ENCODE measurements around the gene ATOSB. TPM values are rescaled to one million over a fixed set of nuclear protein-coding genes. Genes with fewer than 3 reads are reported as not detected.
A peak's percentile ranks its signal among the peaks of the same experiment; 100 is the strongest.

The ATOSB gene
- total and polyA plus RNA-seq, 2 of the 8 experiments (the other 6 are each of a cell fraction or from before 2014, with no cell fraction given): 6.9 to 10.4 TPM

DNA sequence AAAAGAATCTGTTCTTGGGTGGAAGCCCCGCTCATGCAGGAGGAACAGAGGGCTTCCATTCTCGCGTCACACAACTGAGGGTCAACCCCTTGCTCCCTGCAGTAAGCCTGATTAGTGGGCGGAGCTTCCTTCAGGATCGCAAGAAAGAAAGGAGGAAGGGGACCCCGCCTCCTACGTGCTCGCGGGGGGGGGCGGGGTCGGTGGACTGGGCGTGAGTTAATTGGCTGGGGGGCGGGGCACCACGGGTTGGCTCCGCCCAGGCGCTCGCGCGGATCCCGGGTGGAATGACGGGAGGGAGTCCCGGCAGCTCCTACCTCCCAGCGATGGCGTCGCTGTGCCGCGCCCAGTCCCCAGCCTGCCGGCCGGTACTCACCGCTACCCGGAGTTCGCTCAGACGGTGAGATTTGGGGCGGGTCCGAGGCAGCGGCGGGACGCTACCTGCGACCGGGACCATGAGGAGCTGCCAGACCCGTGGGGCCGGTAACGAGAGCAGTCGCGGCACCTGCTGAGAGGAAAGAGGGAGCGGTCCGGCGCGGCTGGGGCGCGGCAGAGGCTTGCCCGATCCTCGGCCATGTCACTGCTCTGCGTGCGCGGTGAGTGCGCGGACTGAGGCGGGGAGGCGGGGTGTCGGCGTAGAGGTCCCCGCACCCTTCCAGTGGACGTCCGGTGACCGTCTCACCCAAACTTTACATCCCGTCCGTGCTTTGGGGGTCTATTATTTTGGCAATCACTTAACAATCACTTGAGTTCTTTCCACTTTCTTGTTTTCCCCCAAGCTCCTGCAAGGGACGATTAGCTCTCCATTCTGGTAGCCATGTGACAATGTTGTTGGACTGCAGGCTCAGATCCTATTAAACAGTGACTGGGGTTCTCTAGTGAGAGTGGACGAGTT lies 46.3 kb upstream of the ATOSB start, which contains the start of gene UNC13B:
TSS of gene UNC13B (plus strand) at position 297 of the 892 bp plus-strand sequence. CDS start at position 572, 275 bp downstream.
- H3K4me1 ChIP-seq (replicated peaks in 1 of 4; ENCODE audit: control insufficient read depth in 3 of 4, insufficient read depth in 4 of 4, low read length in 3 of 4): peaks cover 0 to 3% (median 0%) of the 10 kb centered on the region in 4 experiments; a peak in 3 of 7 replicates
- CTCF ChIA-PET (ENCODE audit: partially characterized antibody): interaction anchor here (1.2 to 2.4 kb wide), 3 partner anchors 43 to 97 kb away, joined by 3 to 7 read pairs (median 3); no protein-coding TSS in a partner anchor
- H3K79me2 ChIP-seq (ENCODE audit: control insufficient read depth in 1 of 2, insufficient read depth in 2 of 2, low read length in 2 of 2): peaks cover 0 to 32% of the 10 kb centered on the region in 2 experiments; a peak in 2 of 4 replicates
- H3K23me2 ChIP-seq (ENCODE audit: low read depth, low read length): peaks cover 7% of the 10 kb centered on the region
- no peak within 1 kb of the TSS for H2AK5ac ChIP-seq (ENCODE audit: low read depth, low read length)
- DNase-seq (ENCODE audit: low read depth in 1 of 2, low spot score in 2 of 2) (peak; percentile 84 to 97), FAIRE-seq (peak; percentile 78)
- peak within 1 kb of the TSS; percentile 86 to 99 for H3K4me2 ChIP-seq (ENCODE audit: insufficient read depth in 1 of 2, low read depth in 2 of 2, low read length in 2 of 2)
- WGBS, 2 experiments (ENCODE audit: extremely low coverage in 1 of 2, insufficient coverage in 1 of 2, insufficient read length in 1 of 2, insufficient replicate concordance in 2 of 2, low coverage in 1 of 2, low lambda C conversion rate in 2 of 2, missing lambda C conversion rate in 1 of 2): 2% methylated on average over 39 of the region's 70 CpGs; no CpG with 5 or more reads in 1 of the 2 experiments
- H3K4me3 ChIP-seq (ENCODE audit: extremely low read depth in 1 of 4, insufficient read depth in 2 of 4, low read depth in 3 of 4, low read length in 4 of 4): peak within 1 kb of the TSS; percentile 54 to 88 (median 84)
- no peaks in the 10 kb centered on the region for H3K79me1 ChIP-seq (ENCODE audit: low read depth, low read length)
- POLR2A ChIA-PET (ENCODE audit: partially characterized antibody): interaction anchor here (0.7 to 2.0 kb wide), 9 partner anchors 9 to 1269 kb away, joined by 3 to 8 read pairs (median 4); partner anchors contain the start of genes ATOSB and STOML2
- no peaks in the 10 kb centered on the region for H3K27me3 ChIP-seq (replicated peaks in 1 of 4; ENCODE audit: control insufficient read depth in 3 of 4, extremely low read depth in 1 of 4, insufficient read depth in 3 of 4, low read length in 3 of 4)
- peak within 1 kb of the TSS; percentile 51 for H4K5ac ChIP-seq (ENCODE audit: insufficient read length, low read depth, low read length)
- H3K4ac ChIP-seq (replicated peaks; ENCODE audit: insufficient read length, low read depth, low read length): peak within 1 kb of the TSS; percentile 64
- no peaks in the 10 kb centered on the region for H3K9me3 ChIP-seq (ENCODE audit: insufficient read depth in 2 of 2, low read depth in 1 of 2, low read length in 1 of 2)
- no peak within 1 kb of the TSS for H2BK15ac ChIP-seq (ENCODE audit: low read length)
- H3K18ac ChIP-seq (ENCODE audit: extremely low read depth, low read length): peak within 1 kb of the TSS; percentile 83; the same call in 1 of the 2 replicates
- peak within 1 kb of the TSS; percentile 91 for H2AFZ ChIP-seq (ENCODE audit: low read length)
- H2BK120ac ChIP-seq (replicated peaks; ENCODE audit: low read depth, low read length): no peak within 1 kb of the TSS
- H2BK20ac ChIP-seq (ENCODE audit: low read length): no peak within 1 kb of the TSS
- H3K36me3 ChIP-seq (ENCODE audit: control insufficient read depth in 2 of 4, insufficient read depth in 4 of 4, low read length in 3 of 4): no peaks in the 10 kb centered on the region
- H3K56ac ChIP-seq (replicated peaks; ENCODE audit: insufficient read length, low read depth, low read length): no peak within 1 kb of the TSS
- H4K8ac ChIP-seq (ENCODE audit: extremely low read depth, insufficient read depth, low read length): peak within 1 kb of the TSS; percentile 28
- H3K9ac ChIP-seq (replicated peaks in 1 of 4; ENCODE audit: extremely low read depth in 1 of 4, low read depth in 3 of 4, low read length in 3 of 4): peak within 1 kb of the TSS; percentile 46 to 74 (median 62)
- peak within 1 kb of the TSS; percentile 0; the same call in 1 of the 2 replicates for H2BK12ac ChIP-seq (ENCODE audit: low read depth, low read length)
- peak within 1 kb of the TSS; percentile 69; the same call in 1 of the 2 replicates for H3K27ac ChIP-seq (ENCODE audit: low read depth, low read length)
- no peak within 1 kb of the TSS for H3K23ac ChIP-seq (ENCODE audit: insufficient read length)
- H2BK5ac ChIP-seq (ENCODE audit: low read depth, low read length): peak within 1 kb of the TSS; percentile 78; the same call in 1 of the 2 replicates
- H3K14ac ChIP-seq (ENCODE audit: insufficient read length): no peak within 1 kb of the TSS
- H4K91ac ChIP-seq (replicated peaks; ENCODE audit: insufficient read length, low read length): no peak within 1 kb of the TSS
- no peaks in the 10 kb centered on the region for H4K20me1 ChIP-seq (replicated peaks in 1 of 2; ENCODE audit: control insufficient read depth in 1 of 2, insufficient read depth in 2 of 2, low read length in 2 of 2)
- TF ChIP-seq ZNF274 (IDR thresholded peaks at IDR 0.05; ENCODE audit: borderline replicate concordance, extremely low read depth, low read length): no peak
- TF ChIP-seq, protein P1, sequence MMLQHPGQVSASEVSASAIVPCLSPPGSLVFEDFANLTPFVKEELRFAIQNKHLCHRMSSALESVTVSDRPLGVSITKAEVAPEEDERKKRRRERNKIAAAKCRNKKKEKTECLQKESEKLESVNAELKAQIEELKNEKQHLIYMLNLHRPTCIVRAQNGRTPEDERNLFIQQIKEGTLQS (IDR thresholded peaks at IDR 0.05; ENCODE audit: insufficient read depth, low read depth, low read length): no peak
- no peak for TF ChIP-seq BRCA1 (IDR thresholded peaks at IDR 0.05; ENCODE audit: low read depth, low read length)
- TF ChIP-seq, protein P2, sequence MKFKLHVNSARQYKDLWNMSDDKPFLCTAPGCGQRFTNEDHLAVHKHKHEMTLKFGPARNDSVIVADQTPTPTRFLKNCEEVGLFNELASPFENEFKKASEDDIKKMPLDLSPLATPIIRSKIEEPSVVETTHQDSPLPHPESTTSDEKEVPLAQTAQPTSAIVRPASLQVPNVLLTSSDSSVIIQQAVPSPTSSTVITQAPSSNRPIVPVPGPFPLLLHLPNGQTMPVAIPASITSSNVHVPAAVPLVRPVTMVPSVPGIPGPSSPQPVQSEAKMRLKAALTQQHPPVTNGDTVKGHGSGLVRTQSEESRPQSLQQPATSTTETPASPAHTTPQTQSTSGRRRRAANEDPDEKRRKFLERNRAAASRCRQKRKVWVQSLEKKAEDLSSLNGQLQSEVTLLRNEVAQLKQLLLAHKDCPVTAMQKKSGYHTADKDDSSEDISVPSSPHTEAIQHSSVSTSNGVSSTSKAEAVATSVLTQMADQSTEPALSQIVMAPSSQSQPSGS (IDR thresholded peaks at IDR 0.05; ENCODE audit: low read length): no peak
- peak; percentile 51 for TF ChIP-seq TBP (IDR thresholded peaks at IDR 0.05; ENCODE audit: low read depth, low read length)
- no peak for TF ChIP-seq EP300 (IDR thresholded peaks at IDR 0.05; ENCODE audit: borderline replicate concordance in 1 of 2, low read depth in 2 of 2, low read length in 2 of 2)
- TF ChIP-seq SP2 (IDR thresholded peaks at IDR 0.05; ENCODE audit: low read length): no peak
- TF ChIP-seq TEAD4 (IDR thresholded peaks at IDR 0.05; ENCODE audit: low read depth, low read length): no peak

Measured in H1 (cell line).